Right lobe of liver (tissue), 6 donors: ENCODE measurements around the gene ARFGEF3. TPM values are rescaled to one million over a fixed set of nuclear protein-coding genes. Genes with fewer than 3 reads are reported as not detected.

Source experiments
- ATAC-seq, 4 donors: fragments of 200-7000 bp; cut with Tn5 transposase; one replicate each; pipeline ENCODE4 v1.9.1; 2020; ENCODE audit warnings: mild to moderate bottlenecking in 4 of 4, moderate library complexity in 4 of 4
- DNase-seq, 3 donors: peaks; one replicate each; pipeline ENCODE4 v3.0.0-alpha.2; 2020
- H3K27ac ChIP-seq, 3 donors: fragments of 200-600 bp; one replicate each; pipeline ENCODE4 v1.8.0; 2022
- H3K27me3 ChIP-seq, 2 donors: fragments of 200-600 bp; one replicate each; pipeline ENCODE4 v1.8.0; 2022
- H3K36me3 ChIP-seq, 4 donors: fragments of 200-600 bp; sonication (generic) in 1 of 4; one replicate each; pipeline versions ENCODE4 v1.5.1 to v1.8.0; 2017 to 2022; ENCODE audit warnings: control low read depth in 1 of 4
- H3K4me1 ChIP-seq, 4 donors: fragments of 200-600 bp; sonication (generic) in 1 of 4; one replicate each; pipeline versions ENCODE4 v1.5.1 to v1.8.0; 2017 to 2022; ENCODE audit warnings: control low read depth in 1 of 4
- H3K4me3 ChIP-seq, 3 donors: fragments of 200-600 bp; one replicate each; pipeline ENCODE4 v1.8.0; 2022
- H3K9me3 ChIP-seq, 4 donors: fragments of 200-600 bp; sonication (generic) in 1 of 4; one replicate each; pipeline versions ENCODE4 v1.5.1 to v1.8.0; 2017 to 2022; ENCODE audit warnings: control low read depth in 1 of 4
- CTCF ChIP-seq, 4 donors: fragments of 200-600 bp in 3 of 4; fragments of 450-650 bp in 1 of 4; IDR thresholded peaks; one replicate each; pipeline versions ENCODE4 v1.5.1 to v1.8.0; 2016 to 2022; ENCODE audit warnings: antibody characterized with exemption in 4 of 4, mild to moderate bottlenecking in 2 of 4
- POLR2A ChIP-seq: fragments of 450-650 bp; IDR thresholded peaks from one replicate; pipeline ENCODE4 v1.6.1; 2017; ENCODE audit warnings: antibody characterized with exemption, mild to moderate bottlenecking
- WGBS: methylation state at CpG from one replicate; pipeline ENCODE4 v1.1.6; 2018; ENCODE audit warnings: low coverage, low lambda C conversion rate; ENCODE audit not compliant: insufficient coverage; ENCODE audit errors: missing lambda C conversion rate; 5-methylcytosine and 5-hydroxymethylcytosine counted together
- intact Hi-C, 2 donors: fragments of 100-400 bp; cut with DNase I; formaldehyde crosslinking; loops; one replicate each; pipeline versions ENCODE4 v1.11.2 to v1.14.1; 2022
- total RNA-seq, 6 experiments: library from RNA; depleted of rRNA in 2 of 6; stranded (reverse); fragments of >200 nt in 2 of 6; fragmentation: NEBNext Ultra II Directional in 3 of 6; extraction: Animal tissue kit (Norgen Biotek cat#: 25700) in 3 of 6; gene quantifications; one replicate each; pipeline versions ENCODE4 v1.1.0 to v1.2.4, GENCODE V29; 2016 to 2023
- donor health status: DM: no; HTN: yes; CAD: no.
- donor health status: DM: no; HTN: no; CAD: no.
- donor health status: DM: no; HTN: no; CAD: no.
- donor health status: DM: no; HTN: yes; CAD: no.
- donor health status: DM: no; HTN: yes; CAD: no.

ARFGEF3 gene
- total RNA-seq, 6 experiments from 2014 or later = 0.07 to 2.0 (median 0.24) TPM

- DNase-seq (no peak), ATAC-seq (no peak)
- H3K27ac ChIP-seq = no peak overlapping the region
- TF ChIP-seq CTCF (IDR thresholded peaks at IDR 0.05) = no peak
- TF ChIP-seq POLR2A = no peak
- H3K27me3 ChIP-seq = no peaks in the 10 kb centered on the region
- H3K4me3 ChIP-seq = no peak overlapping the region
- intact Hi-C loops = no loop called here
- H3K36me3 ChIP-seq = no peaks in the 10 kb centered on the region
- 71% methylated on average over 4 of the region's 4 CpGs for WGBS
- H3K9me3 ChIP-seq = no peaks in the 10 kb centered on the region
- H3K4me1 ChIP-seq = no peaks in the 10 kb centered on the region
Measured at GRCh38 chr6:138204792-138205384, 43.1 kb downstream of the ARFGEF3 start.

DNA sequence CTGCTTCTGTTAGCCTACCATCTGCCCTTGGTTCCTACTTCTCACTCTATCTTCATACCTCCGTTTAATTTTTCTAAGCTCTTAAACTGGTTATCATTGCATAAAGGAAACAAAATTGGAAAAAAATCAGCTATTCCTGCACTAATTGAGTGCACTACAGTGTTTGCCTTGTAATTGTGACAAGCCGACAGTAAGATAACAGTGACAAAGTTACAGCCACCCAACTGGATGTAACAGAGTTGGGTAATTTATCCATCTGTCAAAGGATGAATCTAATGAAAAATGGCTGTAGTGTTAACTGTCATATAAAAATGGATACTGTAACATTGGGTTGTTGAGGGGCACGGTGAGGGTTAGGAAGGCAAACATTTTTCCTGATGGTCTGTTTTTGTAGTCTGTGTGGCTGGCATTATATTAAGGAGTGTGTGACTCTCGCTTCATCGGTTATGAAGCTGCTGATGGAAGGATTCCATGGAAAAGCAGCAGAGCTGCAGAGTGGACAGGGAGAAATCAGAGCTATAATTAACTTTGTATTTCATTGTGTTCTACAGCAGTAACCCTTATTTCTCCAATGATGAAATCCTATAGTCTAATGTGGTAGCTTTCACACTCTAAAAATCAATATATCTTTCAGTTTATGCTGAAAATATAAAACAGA lies 43.8 kb downstream of the ARFGEF3 start:
- TF ChIP-seq CTCF (IDR thresholded peaks at IDR 0.05) = no peak
- TF ChIP-seq POLR2A = no peak
- DNase-seq = no peak
- no peak overlapping the region for H3K4me3 ChIP-seq
- H3K9me3 ChIP-seq = no peaks in the 10 kb centered on the region
- H3K27me3 ChIP-seq = no peaks in the 10 kb centered on the region
- no peak overlapping the region for H3K27ac ChIP-seq
- no peak for ATAC-seq
- H3K36me3 ChIP-seq = no peaks in the 10 kb centered on the region
- intact Hi-C loops = no loop called here
- no peaks in the 10 kb centered on the region for H3K4me1 ChIP-seq
- 56% methylated on average over 5 of the region's 5 CpGs for WGBS

DNA sequence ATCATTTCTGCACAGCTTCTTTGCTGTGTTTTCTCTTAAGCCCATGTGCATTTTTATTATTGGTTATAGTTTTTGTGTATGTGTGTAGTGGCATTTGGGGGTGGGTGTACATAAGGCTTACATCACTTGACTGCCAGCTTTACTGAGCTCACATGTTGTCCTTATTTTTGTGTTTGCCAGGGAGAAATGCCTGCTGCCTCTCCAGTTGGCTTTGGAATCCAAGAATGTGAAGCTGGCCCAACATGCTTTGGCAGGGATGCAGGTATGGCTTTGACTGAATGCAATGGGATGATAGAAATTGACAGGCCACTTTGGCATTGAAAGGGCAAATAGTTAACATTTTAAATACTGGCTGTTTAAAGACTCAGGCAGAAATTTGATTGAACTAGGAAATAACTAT lies 45.1 kb downstream of the ARFGEF3 start:
- H3K9me3 ChIP-seq = no peaks in the 10 kb centered on the region
- H3K4me3 ChIP-seq = no peak overlapping the region
- TF ChIP-seq POLR2A (no peak), CTCF (IDR thresholded peaks at IDR 0.05) (no peak)
- no peaks in the 10 kb centered on the region for H3K27me3 ChIP-seq
- H3K36me3 ChIP-seq = no peaks in the 10 kb centered on the region
- intact Hi-C loops = no loop called here
- H3K27ac ChIP-seq = no peak overlapping the region
- no peaks in the 10 kb centered on the region for H3K4me1 ChIP-seq
- no peak for DNase-seq
- ATAC-seq = no peak

- DNase-seq (no peak), ATAC-seq (no peak)
- no peaks in the 10 kb centered on the region for H3K36me3 ChIP-seq
- intact Hi-C loops = no loop called here
- no peak overlapping the region for H3K27ac ChIP-seq
- 60% methylated on average over 2 of the region's 2 CpGs for WGBS
- H3K9me3 ChIP-seq = no peaks in the 10 kb centered on the region
- no peaks in the 10 kb centered on the region for H3K4me1 ChIP-seq
- TF ChIP-seq POLR2A = no peak
- no peak for TF ChIP-seq CTCF (IDR thresholded peaks at IDR 0.05)
- no peak overlapping the region for H3K4me3 ChIP-seq
- no peaks in the 10 kb centered on the region for H3K27me3 ChIP-seq
Measured at GRCh38 chr6:138211048-138211581, 49.4 kb downstream of the ARFGEF3 start.
